ENCODE results near the gene KIF3A.

The KIF3A gene

GRCh38 chr5:132659598-132660493 lies 77.5 kb downstream of the KIF3A start:
- no peak for TF ChIP-seq CTCF (IDR thresholded peaks at IDR 0.05)
- Histone ChIP-seq H3K27me3 (peaks cover 2 to 11% of the 10 kb centered on the region in 2 donors), H3K36me3 (no peaks in the 10 kb centered on the region), H3K27ac (no peak overlapping the region), H3K9me3 (no peaks in the 10 kb centered on the region), H3K4me3 (no peak overlapping the region), H3K4me1 (peaks cover 0 to 16% (median 14%) of the 10 kb centered on the region in 4 donors)
- intact Hi-C loops (cut with DNase I; ENCODE audit: low total_unique reads) = loop anchor here (10.0 kb wide), 1 partner anchor 155 kb away; the partner anchor contains the start of gene SOWAHA
- no peak for DNase-seq

GRCh38 chr5:132658381-132659302 lies 78.7 kb downstream of the KIF3A start:
- no peak for TF ChIP-seq CTCF (IDR thresholded peaks at IDR 0.05)
- Histone ChIP-seq H3K9me3 (no peaks in the 10 kb centered on the region), H3K4me1 (peaks cover 0 to 16% (median 14%) of the 10 kb centered on the region in 4 donors), H3K27ac (no peak overlapping the region), H3K4me3 (no peak overlapping the region), H3K27me3 (peaks cover 2 to 19% of the 10 kb centered on the region in 2 donors), H3K36me3 (no peaks in the 10 kb centered on the region)
- DNase-seq = no peak
- intact Hi-C loops (cut with DNase I; ENCODE audit: low total_unique reads) = loop anchor here (10.0 kb wide), 1 partner anchor 156 kb away; the partner anchor contains the start of gene SOWAHA

- Histone ChIP-seq H3K36me3 (no peaks in the 10 kb centered on the region), H3K27me3 (peaks cover 2 to 19% of the 10 kb centered on the region in 2 donors)
- intact Hi-C loops (cut with DNase I; ENCODE audit: low total_unique reads) = loop anchor here (10.0 kb wide), 1 partner anchor 157 kb away; the partner anchor contains the start of gene SOWAHA
Measured at GRCh38 chr5:132657676-132658380, 79.5 kb downstream of the KIF3A start, which contains the start of gene IL13. IL13 (plus strand) TSS chr5:132658173; CDS start chr5:132658187, 14 bp downstream.

GRCh38 chr5:132656774-132657355 lies 80.5 kb downstream of the KIF3A start:
- intact Hi-C loops (cut with DNase I; ENCODE audit: low total_unique reads) = loop anchor here (10.0 kb wide), 1 partner anchor 158 kb away; the partner anchor contains the start of gene SOWAHA
- Histone ChIP-seq H3K4me3 (peak overlapping the region in 1 of 2 donors; percentile 54), H3K4me1 (peaks cover 0 to 13% (median 12%) of the 10 kb centered on the region in 4 donors), H3K27ac (no peak overlapping the region), H3K9me3 (no peaks in the 10 kb centered on the region), H3K36me3 (no peaks in the 10 kb centered on the region), H3K27me3 (peaks cover 2 to 19% of the 10 kb centered on the region in 2 donors)
- no peak for TF ChIP-seq CTCF (IDR thresholded peaks at IDR 0.05)
- no peak for DNase-seq

More at GRCh38 chr5:132657676-132658380, 79.5 kb downstream of the KIF3A start, which contains the start of gene IL13:
- no peak for TF ChIP-seq CTCF (IDR thresholded peaks at IDR 0.05)
- Histone ChIP-seq H3K4me1 (peaks cover 0 to 14% (median 12%) of the 10 kb centered on the region in 4 donors), H3K4me3 (no peak within 1 kb of the TSS), H3K27ac (no peak within 1 kb of the TSS), H3K9me3 (no peaks in the 10 kb centered on the region)
- no peak for DNase-seq
